Activated T-cell treated with anti-CD3 and anti-CD28 coated beads for 1 hour (primary cell): ENCODE results near the gene CYGB.

ENCODE experiments used
- DNase-seq: peaks from one replicate; pipeline ENCODE4 v3.0.0-alpha.2; 2020; ENCODE audit warnings: low read depth

Gene CYGB

GRCh38 chr17:76537578-76538280 lies at the start of gene CYGB:
CYGB (minus strand) TSS chr17:76537709; CDS start chr17:76537542, 167 bp downstream.
- DNase-seq, result no peak

GRCh38 chr17:76586741-76587487 lies 49.4 kb upstream of the CYGB start:
- DNase-seq, result no peak

- no peak for DNase-seq
Measured at GRCh38 chr17:76585649-76586593, 48.4 kb upstream of the CYGB start, which contains the start of gene ST6GALNAC2. ST6GALNAC2 (minus strand) TSS chr17:76585860; CDS start chr17:76585808, 52 bp downstream.

DNA sequence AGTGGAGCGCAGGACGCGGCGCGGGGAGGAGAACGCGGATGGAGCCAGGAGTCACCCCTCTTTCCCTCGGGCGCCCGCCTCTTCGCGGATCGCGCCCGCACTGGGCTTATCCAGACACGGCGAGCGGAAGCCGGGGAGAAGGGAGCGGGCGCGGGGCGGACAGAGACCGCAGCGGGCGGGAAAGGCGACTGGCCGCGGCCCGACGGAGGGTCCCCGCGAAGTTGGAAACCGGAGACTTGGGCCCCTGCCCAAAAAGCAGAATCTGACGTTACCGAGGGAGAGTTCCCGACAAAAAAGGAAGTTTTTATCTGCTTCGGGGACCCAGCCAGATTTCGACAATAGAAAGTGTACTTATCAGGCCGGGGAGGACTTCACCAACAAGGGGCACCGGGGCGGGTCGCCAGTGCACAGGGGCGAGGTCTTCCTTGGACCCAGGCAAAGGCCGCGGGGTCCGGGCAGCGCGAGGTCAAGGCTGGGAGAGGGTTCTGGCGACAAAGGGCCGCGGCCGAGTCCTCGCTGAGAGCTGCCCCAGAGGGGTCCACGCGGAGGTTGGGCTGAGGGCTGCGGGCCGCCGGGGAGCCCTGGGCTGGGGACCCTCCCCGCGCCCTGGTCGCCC lies 47.6 kb upstream of the CYGB start:
- no peak for DNase-seq

GRCh38 chr17:76584427-76585032 lies 47.0 kb upstream of the CYGB start:
- no peak for DNase-seq

DNA sequence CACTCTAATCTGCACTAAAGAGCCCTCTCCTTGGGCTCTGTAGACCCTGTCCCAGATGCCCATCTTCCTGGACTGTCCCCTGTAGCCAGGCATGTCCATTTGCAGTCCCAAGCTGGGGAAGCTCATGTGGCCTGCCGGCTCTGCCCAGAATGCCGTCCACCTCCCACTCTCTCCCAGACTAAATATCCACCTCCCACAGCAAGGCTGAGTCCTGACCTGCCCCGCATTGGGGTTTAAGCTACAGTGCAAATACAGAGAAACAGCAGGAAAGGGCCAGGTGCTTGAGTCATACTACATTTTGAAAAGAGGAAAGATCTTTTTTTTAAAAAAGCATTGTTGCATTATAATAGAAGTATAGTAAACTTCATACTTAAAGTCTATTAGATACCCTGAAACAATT lies 45.2 kb upstream of the CYGB start:
- DNase-seq, result no peak

GRCh38 chr17:76581515-76581914 lies 44.0 kb upstream of the CYGB start:
- DNase-seq, result no peak

- DNase-seq, result no peak
Measured at GRCh38 chr17:76579281-76579680, 41.8 kb upstream of the CYGB start.

- no peak for DNase-seq
Measured at GRCh38 chr17:76578376-76578775, 40.9 kb upstream of the CYGB start.

GRCh38 chr17:76577876-76578275 lies 40.4 kb upstream of the CYGB start:
- no peak for DNase-seq

DNA sequence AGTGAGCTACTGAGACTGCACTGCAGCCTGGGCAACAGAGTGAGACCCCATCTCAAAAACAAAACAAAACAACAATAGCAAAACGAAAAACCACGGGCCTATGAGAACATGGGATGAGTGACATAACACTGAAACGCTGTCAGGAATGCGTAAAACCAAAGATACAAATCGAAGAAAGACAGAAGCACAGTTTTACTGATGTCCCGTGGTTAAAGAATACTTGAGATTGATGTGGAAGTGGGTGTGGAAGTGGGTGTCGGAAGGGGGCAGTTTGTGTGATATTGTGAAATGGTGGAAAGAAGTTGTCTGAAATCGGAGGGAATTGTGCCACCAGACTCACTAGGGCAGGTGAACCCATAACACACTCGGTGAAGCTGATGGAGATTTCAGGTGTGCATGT lies 38.7 kb upstream of the CYGB start:
- no peak for DNase-seq

- no peak for DNase-seq
Measured at GRCh38 chr17:76575570-76575969, 38.1 kb upstream of the CYGB start.

- DNase-seq, result no peak
Measured at GRCh38 chr17:76574166-76574565, 36.7 kb upstream of the CYGB start.

DNA sequence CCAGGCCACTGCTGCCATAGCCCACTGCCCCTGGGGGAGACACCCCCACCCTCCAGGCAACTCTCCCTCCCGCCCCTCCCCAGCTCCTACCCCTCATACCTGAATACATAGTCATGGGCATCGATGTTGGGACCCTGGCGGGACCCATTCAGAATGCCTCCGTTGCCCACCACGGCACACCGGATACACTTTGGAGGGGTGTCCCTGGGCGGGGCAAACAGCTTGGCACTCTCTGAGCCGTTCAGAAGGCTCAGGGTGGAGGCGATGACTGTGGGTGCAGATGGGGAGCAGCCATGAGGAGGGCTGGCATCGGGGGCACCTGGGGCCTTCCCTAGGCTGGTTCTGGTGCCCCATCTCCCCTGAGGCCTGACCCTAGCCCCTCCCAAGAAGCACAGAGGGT lies 35.6 kb upstream of the CYGB start:
- DNase-seq, result no peak

DNA sequence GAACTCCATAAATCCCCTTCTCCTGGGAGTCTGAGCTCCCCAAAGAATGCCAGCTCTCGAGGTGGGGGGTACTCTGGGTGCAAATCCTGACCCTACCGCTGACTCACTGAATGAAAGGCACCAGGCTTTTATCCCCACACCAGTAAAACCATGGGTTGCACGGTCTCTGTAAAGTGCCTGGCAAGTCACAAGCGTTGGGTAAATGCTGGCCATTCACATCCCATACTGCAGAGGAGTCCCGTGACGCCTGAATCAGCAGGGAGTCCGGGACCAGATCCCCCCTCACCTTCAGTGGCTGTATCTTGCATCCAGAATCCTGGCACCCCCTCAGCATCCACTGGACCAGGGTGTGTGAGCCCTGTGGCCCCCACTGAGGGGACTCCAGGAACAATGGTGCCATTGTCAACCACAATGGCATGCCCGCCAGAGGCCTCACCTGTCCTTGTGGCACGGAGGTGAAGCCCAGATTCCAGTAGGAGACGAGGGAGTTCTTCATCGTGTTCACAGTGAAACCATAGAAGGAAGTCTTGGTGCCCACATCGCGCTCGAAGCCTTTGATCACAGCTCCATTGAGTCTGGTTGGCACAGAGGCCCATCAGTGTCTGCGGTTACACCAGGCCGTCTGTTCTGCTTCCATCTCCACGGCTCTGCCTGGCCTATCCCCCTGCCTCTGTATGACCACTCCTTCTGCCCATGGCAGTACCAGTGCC lies 34.8 kb upstream of the CYGB start:
- DNase-seq, result no peak

DNA sequence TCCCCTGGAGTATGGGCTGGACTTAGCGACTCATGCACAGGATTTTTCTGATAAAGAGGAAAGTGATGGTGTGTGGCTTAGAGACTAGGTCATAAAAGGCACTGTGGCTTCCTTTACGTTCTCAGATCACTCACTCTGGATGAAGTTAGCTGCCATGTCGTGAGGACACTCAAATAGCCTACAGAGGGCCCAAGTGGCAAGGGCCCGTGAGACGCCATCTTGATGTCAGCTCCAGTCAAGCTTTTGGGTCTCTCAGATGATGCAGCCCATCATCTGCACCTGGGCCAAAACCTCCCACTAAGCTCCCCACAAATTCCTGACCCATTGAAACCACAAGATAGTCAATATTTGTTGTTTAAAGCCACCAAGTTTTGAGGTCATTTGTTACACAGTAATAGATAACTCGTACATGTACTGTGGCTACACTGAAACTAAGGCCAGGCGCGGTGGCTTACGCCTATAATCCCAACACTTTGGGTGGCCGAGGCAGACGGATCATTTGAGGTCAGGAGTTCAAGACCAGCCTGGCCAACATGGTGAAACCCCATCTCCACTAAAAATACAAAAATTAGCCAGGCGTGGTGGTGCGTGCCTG lies 33.5 kb upstream of the CYGB start:
- DNase-seq, result no peak

GRCh38 chr17:76570457-76570856 lies 32.9 kb upstream of the CYGB start:
- no peak for DNase-seq

DNA sequence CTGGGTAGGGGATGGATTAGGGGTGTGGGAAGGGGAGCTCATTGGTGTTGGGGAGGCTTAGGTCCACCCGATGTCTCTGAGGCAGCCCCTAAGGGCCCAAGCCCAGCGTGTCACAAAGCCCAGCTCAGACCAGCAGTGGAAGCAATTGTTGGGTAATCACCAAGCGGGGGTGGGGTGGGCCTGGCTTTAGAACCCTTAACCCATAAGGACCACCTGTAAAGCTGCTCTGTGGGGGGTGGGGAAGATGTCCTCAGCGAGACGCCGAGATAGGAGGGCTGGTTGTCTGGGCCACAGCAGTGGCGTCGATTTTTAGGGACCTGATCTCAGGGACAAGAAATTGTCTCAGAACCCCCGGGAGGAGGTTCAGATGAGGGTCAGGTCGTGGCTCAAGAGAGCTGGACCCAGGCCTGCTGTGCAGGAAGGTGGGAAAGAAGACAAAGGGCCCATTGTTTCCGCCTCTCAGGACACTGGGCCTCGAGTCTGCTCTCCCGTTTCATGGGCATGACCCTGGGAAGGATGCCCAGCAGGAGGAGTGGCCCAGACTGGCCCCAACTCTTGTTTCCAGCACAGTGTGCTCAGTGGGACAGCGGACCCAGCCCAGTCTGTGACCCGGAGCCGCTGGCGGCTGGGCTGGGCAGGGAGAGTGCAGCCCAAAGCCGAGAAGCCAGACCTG lies 32.2 kb upstream of the CYGB start:
- no peak for DNase-seq

GRCh38 chr17:76568811-76569221 lies 31.3 kb upstream of the CYGB start:
- DNase-seq, result no peak
